GM21423 (cell line): ENCODE data around the gene MEGF6.

Source experiments
- ATAC-seq: cut with Tn5 transposase; IDR thresholded peaks from one replicate; pipeline ENCODE4 v1.9.1; 2021; ENCODE audit warnings: mild to moderate bottlenecking, moderate library complexity; ENCODE audit not compliant: unreplicated experiment

MEGF6 gene

DNA sequence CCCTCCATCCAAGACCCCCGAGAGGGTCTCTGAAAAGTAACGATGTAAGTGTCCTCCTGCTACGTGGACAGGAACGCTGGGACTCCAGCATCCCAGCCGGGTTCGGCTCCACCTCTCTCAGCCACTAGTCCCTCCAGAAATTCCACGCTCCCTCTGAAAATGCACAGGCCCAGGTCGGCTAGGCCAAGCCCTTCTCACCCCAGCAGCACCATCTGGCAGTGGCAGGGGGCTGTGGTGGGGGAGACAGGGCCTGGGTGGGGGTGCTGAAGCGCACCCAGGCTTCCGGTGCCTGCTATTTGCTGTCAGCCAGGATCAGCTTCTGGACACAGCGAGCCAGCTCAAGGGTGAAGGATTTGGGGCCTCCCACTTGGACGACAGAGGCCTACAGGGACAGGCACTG lies 83.5 kb downstream of the MEGF6 start:
- no peak for ATAC-seq

DNA sequence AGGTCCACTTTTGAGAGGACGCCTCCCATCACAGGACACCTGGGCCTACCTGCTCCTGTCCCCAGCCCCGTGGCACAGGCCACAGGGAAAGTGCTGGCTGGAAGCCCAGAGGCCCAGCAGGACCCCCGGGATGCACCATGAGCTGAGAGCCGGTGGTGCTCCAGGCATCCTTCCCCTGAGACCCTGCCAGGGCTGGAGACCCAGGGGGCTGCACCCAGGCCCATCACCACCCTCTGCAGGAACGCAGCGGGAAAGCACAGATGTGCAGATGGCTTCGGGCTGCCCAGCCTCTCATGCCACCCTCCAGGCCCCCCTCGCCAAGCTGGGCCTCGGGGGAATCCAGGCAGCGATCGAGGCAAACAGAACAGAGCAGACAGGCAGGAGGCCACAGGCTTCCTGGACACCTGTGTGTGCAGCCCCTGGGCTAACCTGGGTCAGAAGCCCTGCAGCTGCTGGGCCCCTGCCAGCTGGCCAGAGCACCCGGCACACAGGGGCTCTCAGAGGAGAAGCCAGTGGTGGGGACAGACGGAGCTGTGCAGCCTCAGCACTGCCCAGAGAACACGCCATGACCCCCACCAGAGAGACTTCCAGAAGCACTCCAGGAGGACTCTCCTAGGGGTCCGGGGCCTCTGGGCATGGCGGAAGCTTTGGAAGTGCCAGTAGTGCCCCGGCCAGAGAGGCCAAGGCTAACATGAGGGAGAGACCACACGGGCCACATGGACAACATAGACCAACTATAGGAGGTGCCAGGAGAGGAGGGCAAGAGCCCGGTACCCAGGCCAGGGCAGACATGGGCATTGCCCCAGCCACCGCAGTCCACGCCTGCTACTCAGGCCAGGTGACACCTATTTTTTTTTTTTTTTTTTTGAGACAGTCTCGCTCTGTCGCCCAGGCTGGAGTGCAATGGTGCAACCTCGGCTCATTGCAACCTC lies 85.5 kb downstream of the MEGF6 start:
- ATAC-seq: no peak

DNA sequence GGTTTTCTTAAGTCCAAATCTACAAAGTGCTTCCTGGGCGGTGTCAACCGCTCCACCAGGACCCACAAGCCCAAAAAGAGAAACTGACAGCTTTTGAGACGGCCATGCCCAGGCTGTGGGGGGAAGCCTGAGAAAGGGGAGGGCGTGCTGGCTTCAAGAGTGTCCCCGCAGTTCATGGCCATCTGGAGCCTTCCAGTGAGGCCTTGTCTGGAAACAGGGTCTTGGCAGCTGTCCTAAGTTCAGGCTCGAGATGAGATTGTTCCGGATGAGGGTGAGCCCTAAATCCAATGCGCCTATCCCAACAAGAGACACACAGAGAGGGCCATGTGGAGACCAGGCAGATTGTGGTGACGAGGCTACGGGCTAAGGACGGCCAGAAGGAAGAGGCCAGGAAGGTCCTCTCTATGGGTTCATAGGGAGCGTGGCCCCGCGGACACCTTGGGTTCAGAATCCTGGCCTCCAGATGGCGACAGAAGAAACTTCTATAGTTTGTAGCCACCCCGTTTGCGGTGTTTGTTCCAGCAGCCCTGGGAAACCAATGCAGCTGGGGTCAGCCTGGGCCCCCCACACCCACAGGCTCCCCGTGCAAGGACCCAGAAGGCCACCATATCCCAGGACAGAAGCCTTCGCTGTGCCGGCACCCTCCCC lies 86.6 kb downstream of the MEGF6 start:
- no peak for ATAC-seq

DNA sequence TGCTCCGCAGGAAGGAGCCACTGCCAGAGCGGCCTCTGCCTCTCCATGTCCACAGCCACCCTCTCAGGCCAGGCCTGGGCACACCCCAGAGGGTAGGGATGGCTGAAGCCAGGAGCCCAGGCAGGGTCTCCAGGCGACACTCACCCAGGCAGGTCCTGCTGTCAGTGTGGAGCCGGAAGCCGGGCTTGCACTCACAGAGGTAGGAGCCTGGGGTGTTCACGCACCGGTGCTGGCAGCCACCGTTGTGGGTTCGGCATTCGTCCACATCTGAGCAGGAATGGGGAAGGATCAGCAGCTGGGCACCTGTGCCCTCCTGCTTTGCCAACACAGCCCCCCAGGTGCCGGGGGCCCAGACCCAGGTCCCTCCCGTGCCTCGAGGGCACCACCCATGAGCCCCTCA lies 87.3 kb downstream of the MEGF6 start:
- no peak for ATAC-seq

DNA sequence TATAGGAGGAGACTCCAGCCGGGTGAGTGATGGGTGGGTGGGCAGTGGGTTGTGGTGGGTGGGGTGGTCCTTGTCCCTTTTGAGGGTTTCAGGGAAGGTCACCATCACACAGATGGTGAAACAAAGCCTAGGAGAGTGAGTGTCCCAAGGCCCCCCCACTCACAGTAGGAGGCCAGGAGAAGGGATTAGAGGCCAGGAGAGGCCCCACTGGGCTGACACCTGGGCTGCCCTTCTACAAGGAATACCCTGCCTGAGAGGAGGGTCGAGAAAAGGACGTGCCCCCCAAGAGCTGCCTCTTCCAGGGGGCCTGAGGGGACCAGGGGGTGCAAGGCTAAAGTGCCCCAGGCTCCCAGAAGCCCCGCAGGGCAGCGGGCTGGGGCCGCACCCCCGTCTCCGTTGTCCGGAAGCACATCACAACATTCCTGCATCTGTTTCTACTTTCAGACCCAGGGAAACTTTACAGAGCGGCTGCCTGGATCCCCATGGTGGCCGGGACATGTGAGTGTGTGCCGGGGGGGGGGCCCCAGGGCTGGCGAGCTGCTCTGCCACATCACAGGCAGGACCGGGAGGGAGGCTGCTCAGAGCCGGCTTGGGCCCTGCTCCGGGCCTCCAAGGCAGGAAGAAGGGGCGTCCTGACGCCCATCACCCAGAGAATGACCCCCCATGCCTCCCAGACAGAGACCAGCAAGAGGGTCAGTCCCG lies 88.6 kb downstream of the MEGF6 start:
- ATAC-seq: no peak

DNA sequence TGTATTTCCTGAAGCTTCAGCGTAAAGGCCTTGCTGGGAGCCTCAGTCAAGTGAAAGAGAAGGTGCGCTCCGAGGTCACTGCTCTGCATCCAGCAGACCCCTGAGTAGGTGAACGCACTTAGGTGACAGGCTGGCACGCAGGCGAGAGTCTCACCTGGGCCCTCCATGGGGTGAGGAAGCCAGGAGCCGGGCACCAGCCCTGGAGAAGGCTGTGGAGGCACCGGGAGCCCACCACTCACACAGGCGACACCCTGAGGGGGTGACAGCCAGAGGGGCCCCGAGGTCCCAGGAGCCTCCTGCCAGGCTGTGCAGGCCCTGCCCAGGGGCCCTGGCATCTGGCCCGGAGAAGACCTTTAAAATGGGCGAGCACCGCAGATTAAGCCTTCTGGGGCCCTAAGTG lies 89.2 kb downstream of the MEGF6 start:
- no peak for ATAC-seq

DNA sequence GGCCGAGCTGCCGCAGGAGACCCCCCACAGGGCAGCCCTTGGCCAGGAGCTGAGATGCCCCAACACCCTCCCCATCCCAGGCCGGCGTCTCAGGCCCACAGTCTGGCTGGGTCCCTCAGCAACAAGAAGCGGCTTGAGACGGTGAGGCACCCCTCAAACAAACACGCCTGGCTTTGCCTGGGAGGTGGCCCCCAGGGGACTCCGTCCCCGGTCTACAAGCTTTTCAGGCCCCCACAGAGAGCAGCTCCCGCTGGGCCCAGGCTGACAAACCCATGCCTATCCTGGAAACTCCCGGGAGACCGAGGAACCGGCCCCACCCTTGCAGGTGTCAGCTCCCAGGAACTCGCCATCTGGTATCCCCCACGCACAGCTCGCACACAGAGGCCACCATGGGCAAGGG lies 89.9 kb downstream of the MEGF6 start:
- ATAC-seq: no peak

DNA sequence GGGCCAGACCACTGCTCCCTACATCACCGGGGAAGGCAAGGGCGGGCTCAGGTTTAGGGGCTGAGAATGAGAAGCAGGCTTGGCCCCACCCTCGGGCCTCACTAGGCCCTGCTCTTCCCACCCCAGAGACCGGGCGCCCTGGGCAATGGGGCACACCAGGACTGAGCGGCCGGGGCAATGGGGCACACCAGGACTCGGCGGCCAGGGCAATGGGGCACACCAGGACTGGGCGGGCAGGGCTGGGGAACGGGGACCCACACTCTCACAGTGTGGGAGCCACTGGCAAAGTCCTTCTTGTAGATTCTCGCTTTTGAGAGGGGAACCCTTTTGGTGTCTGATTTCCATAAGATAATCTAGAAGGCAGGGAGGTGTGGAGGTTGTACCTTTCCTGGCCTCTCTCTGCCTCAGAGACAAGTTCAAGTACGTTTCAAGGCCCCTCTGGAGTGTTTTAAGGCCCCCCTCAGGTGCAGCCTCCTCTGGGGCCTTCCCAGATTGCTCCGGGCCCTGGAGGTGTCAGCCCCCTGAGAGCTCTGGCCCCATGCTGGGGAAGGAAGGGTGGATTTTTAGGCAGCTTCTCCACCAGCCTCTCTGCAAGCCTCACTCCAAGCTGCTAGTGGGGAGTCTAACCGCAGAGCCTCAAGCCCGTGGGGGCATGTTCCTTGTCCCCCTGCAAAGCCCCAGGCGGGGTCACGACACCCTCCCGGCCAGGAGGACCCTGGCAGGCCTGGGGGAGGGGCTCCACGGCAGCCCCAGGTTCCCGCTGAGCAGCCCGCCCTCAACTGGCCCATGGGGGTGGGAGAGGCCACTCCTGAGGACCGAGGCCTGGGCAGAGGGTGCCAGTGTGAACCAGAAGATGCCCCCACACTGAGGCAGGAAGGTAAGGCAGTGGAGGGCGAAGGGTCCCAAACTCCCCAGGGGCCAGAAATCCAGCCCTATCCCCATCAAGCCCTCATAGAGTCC lies 90.6 kb downstream of the MEGF6 start:
- ATAC-seq: no peak

DNA sequence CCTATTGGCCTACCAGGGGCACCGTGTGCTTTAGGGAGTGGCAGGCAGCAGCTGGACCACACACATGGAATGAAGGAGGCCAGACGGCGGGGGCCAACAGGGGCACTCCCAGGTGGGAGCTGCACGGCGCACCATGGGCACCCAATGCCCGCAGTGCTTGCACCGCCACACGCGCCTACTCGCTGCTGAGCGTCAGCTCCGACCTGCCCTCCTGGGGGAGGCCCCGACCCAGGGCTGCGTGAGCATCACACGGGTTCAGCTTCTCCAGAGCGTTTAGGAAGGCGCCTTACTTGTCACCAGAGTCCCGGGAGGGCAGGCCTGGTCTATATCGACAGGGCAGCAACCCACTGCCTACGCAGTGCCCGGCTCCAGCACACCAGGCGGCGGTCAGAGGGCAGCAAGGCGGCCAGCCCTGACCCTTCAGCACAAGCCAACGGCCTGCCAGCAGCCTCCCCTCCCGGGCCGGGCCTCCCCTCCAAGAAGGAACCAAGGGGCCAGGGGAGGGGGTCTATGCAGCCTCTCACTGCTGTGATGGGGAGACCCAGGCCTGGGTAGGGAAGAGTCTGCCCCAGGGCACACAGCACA lies 91.9 kb downstream of the MEGF6 start:
- no peak for ATAC-seq

DNA sequence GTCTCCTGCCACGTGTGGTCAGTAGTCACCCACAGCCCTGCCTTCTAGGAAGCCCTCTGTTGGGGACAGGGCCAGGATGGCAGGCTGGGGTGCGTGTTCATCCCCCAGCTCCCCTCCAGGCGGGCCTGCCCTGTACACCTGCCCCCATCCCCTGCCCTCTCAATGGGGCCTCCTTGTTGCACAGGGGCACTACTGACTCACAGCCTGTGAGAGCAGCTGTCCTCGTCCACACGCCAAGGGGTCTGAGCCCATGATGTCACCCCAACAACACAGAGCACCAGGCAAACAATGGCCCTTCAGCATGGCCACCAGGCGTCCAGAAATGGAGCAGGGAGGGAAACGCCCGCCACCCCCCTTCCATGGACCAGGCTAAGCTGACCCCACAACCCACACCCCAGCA lies 92.6 kb downstream of the MEGF6 start:
- no peak for ATAC-seq

DNA sequence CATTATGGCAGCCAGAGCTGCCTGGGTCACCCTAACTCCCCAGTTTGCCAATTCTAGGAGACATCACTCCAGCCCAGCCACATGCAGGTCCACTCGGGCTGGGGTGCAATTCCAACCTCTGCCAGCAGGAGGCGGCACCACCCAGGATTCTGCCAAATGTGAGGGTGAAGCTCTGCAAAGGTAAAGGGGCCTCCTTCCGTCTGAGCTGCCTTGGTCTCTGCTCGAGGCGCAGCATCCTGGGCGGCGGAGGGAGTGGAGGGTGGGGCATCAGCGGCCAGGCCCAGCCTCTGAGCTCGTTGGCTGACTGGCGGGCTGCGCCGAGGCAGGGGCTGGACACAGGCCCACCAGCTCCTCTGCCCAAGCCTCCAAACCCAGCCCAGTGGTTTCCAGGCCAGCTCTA lies 93.1 kb downstream of the MEGF6 start:
- ATAC-seq: no peak

DNA sequence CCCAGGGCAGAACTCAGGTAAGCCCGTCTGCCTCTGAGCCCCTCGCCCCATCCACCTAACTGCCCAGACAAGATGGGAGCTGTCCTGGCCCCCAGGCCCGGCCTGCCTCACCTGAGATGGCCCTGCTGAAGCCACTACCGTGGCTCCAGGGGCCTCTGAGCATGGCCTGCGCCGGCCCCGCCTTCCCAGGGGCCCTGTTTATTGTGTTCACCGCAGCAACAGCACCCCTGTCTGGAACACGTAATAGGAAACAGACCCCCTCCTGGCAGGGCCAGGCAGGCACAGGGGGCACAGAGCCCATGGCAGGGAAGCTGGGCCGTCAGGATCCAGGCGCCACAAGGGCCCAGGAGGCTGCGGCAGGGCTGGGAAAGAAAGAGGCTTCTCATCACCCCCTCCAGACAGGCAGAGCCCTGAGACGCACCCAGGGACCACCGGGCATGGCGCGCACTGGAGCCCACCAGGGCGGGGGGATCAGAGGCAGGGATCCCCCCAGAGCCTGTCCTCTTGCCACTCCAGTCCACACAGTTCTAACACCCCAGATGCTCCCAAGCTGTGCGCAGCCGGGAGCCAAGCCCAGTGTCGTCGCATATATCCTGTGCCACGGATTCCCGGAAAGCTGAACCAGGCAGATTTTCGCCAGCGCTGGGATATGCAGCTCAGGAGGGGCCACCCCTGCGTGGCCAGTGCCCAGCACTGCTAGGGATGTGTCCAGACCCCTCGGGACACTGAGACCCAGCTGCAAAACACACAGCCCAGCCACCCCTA lies 94.2 kb downstream of the MEGF6 start:
- ATAC-seq: no peak

DNA sequence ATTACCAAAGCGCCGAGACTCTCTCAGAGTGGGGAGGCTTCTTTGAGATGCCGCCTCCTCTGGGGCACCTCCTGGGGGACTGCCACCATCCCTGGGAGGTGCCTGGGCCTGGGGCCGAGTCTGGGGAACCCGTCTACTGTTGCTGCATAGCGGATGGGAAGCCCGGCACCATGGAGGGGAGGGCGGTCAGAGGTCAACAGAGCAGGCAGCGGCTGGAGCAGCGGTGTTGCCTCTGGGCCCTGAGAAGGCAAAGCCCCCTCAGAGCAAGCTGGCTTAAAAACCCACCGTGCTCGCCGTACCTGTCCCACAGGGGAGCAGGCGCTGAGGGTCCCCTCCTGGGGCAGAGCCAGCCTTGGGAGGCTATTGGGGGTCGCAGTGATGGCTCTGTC lies 94.8 kb downstream of the MEGF6 start:
- ATAC-seq: no peak

DNA sequence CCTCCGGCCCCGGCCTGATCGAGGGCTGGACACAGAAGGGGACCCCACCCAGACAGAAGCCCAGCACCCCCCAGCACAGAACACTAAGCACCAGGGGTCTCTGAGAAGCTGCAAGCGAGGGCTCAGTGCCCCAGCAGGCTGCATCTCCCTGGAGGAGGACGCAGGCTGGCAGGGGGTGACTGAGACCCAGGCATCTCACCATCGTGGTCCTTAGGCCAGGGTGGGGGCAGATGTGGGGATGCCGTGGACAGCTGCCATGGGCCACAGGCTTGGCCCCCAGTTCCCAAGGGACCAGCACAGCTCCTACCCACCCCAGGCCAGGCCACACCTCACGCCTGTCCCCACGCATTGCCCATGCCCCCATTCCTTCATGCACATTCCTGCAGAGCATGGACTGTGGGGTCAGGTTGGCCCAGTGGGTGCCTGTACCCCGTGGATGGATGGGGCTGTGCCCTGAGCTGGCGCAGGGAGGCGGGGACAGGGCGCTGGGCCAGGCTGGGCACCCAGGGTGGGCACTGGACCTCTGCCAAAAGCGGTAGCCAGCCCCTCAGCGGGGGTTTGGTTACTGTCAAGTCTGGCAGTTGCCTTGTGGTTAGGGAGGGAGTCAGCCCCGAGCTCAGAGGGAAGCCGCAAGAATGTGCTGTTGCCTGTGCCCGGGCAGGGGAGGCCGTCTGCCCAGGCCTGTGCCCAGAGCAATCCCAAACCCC lies 95.4 kb downstream of the MEGF6 start:
- ATAC-seq: no peak

DNA sequence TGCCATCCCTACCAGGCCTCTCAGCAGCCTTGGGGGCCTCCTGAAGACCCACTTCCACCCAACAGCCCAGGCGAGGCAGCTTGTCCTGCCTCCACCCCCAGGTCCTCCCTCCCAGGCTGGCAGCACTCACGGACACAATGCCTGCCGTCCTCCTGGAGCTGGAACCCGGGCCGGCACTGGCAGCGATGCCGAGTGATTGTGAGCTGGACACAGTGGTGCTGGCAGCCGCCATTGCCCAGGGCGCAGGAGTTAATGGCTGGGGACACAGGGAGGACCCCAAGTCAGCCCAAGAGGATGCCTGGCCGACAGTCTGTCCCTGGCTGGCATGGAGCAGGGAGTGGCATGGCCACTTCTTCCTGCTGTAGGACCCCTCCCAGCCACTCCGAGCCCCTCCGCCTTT lies 96.0 kb downstream of the MEGF6 start:
- no peak for ATAC-seq

DNA sequence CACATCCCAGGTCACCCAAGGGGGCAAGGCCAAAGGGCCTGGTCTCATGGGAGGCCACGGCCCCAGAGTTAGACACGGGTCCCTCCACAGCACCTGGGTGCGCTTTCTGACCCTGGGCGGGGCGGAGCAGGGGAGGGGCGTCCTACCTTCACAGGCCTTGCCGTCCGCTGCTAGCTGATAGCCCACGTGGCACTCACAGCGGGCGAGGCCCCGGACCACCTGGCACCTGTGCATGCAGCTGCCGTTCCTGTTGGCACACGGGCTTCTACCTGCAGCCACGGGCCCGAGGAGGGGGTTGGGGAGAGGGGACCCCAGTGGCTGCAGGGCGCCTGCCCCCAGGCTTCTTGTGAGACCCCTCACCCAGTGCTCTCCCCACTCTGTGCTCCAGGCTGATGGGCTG lies 96.9 kb downstream of the MEGF6 start:
- no peak for ATAC-seq

DNA sequence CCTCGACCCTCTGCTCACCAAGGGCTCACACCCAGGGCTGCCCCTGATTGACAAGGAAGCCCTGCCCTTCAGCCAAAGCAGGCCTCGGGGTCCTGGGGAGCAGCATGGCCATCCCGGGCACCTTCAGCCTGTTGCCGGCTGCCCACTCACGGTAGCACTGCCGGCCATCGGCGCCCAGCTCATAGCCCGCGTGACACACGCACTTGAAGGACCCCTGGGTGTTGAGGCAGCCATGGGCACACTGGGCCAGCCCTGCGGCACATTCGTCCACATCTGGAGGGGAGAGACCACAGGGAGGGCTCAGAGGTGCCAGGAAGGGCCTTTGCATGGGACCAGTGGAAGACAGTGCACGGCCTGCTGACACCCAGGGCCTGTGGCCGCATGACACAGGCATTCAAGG lies 99.5 kb downstream of the MEGF6 start:
- ATAC-seq: no peak

DNA sequence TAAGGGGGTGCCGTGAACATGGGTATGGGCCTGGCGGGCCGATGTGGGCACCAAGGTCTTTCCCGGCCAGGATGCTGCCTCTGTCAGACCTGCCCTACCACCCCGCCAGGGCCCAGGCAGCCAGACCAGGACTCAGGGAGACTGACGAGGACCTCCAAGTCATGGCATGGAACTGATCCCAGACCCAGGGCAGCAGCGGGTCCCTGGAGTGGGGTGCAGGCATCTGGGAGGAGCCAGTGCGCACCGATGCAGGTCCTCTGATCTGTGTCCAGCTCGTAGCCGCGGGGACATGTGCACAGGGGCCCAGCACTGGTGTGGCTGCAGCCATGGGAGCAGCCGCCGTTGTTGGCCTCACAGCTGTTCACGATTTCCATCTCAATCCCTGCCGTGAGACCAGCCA lies 100.0 kb downstream of the MEGF6 start:
- no peak for ATAC-seq

DNA sequence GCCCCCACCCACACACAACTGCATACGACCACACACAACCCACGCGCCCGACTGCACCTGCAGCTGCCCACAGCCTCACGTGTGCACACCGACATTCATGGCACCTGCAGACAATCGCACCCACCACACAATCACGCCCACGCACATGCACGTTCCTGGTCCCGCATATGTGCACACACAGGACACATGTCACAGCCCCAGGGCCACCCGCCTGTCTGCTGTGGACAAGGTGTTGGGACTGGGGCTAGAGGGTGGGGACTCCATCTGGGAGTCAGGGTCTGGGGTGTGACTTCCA lies 100.4 kb downstream of the MEGF6 start:
- no peak for ATAC-seq
